Measurements from ENCODE around the gene SLC26A1.

DNA sequence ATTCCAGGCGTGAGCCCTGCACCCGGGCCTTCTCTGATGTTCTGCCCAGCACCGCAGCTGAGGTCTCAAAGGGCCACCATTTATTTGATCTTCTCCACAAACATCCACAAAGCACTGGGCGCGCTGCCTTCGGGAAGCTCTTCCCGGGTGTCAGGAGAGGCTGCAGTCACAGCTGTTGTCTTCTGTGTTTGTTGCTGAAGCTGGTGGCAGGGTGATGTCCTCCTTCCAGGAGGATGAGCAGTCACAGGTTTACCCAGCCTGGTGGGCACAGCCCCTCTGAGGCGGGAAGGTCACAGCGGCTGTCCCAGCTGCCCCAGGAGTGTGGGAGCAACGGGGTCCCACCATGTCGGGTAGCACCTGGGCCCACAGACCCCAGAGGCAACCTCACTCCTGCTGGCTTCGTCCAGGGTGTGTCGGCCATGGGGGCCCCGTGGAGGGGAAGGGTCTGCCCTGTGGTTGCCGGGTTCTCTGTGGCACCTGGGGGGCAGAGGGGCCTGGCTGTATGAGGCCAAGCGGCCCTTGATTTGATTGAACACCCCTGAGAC lies 45.8 kb upstream of the SLC26A1 start:
- TF ChIP-seq CTCF (IDR thresholded peaks at IDR 0.05; ENCODE audit: low read length) (no peak), EZH2 (IDR thresholded peaks at IDR 0.05; ENCODE audit: borderline replicate concordance, low read length) (no peak)
